ENCODE data around the gene CCDC91. TPM values are rescaled to one million over a fixed set of nuclear protein-coding genes. Genes with fewer than 3 reads are reported as not detected.

The CCDC91 gene
- total and polyA plus RNA-seq, 9 of the 15 experiments (the other 6 are each of a cell fraction or from before 2014, with no cell fraction given): 10.1 to 31.1 (median 26.3) TPM

- TF ChIP-seq, protein P1, sequence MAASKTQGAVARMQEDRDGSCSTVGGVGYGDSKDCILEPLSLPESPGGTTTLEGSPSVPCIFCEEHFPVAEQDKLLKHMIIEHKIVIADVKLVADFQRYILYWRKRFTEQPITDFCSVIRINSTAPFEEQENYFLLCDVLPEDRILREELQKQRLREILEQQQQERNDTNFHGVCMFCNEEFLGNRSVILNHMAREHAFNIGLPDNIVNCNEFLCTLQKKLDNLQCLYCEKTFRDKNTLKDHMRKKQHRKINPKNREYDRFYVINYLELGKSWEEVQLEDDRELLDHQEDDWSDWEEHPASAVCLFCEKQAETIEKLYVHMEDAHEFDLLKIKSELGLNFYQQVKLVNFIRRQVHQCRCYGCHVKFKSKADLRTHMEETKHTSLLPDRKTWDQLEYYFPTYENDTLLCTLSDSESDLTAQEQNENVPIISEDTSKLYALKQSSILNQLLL (CRISPR knock-in tag; IDR thresholded peaks at IDR 0.05; ENCODE audit: borderline replicate concordance): no peak
- TF ChIP-seq VEZF1 (CRISPR knock-in tag; IDR thresholded peaks at IDR 0.05) (no peak), CREB1 (IDR thresholded peaks at IDR 0.05) (no peak), CREB1 (CRISPR knock-in tag; IDR thresholded peaks at IDR 0.05) (no peak), ZNF589 (CRISPR knock-in tag; IDR thresholded peaks at IDR 0.05; ENCODE audit: low read depth) (no peak), PYGO2 (tag; IDR thresholded peaks at IDR 0.05) (no peak), ZNF384 (IDR thresholded peaks at IDR 0.05; ENCODE audit: low read depth, low read length) (no peak), ZBTB34 (CRISPR knock-in tag; IDR thresholded peaks at IDR 0.05) (no peak)
Measured at GRCh38 chr12:28512876-28513275, 322.6 kb downstream of the CCDC91 start (continued).
